Left lung (tissue), 10 donors: Measurements from ENCODE around the gene FEM1B. TPM values are rescaled to one million over a fixed set of nuclear protein-coding genes. Genes with fewer than 3 reads are reported as not detected.

Experiments
- ATAC-seq: fragments of 200-7000 bp; cut with Tn5 transposase; one replicate; pipeline ENCODE4 v1.9.1; 2020; ENCODE audit warnings: moderate library complexity
- DNase-seq, 4 donors: peaks; one replicate each; pipeline ENCODE4 v3.0.0-alpha.2; 2013 to 2020
- H3K27ac ChIP-seq, 2 donors: fragments of 200-600 bp; sonication (generic) in 1 of 2; one replicate each; pipeline versions ENCODE4 v1.5.0 to v1.8.0; 2020 to 2021
- H3K27me3 ChIP-seq, 2 donors: fragments of 200-600 bp; sonication (generic) in 1 of 2; one replicate each; pipeline versions ENCODE4 v1.5.0 to v1.8.0; 2020 to 2021
- H3K36me3 ChIP-seq, 2 donors: fragments of 200-600 bp; sonication (generic) in 1 of 2; one replicate each; pipeline versions ENCODE4 v1.5.0 to v1.8.0; 2020 to 2021
- H3K4me1 ChIP-seq, 2 donors: fragments of 200-600 bp; one replicate each; pipeline ENCODE4 v1.8.0; 2021
- H3K4me3 ChIP-seq, 2 donors: fragments of 200-600 bp; sonication (generic) in 1 of 2; one replicate each; pipeline versions ENCODE4 v1.5.0 to v1.8.0; 2020 to 2021; ENCODE audit warnings: mild to moderate bottlenecking in 1 of 2
- H3K9me3 ChIP-seq, 2 donors: fragments of 200-600 bp; sonication (generic) in 1 of 2; one replicate each; pipeline versions ENCODE4 v1.5.0 to v1.8.0; 2020 to 2021
- intact Hi-C, 2 donors: fragments of 100-400 bp; cut with DNase I; formaldehyde crosslinking; loops; one replicate each; pipeline versions ENCODE4 v1.11.2 to v1.14.2; 2022
- polyA plus RNA-seq, 6 donors: library from polyadenylated mRNA; unstranded; fragments of 120-200 nt; gene quantifications; one replicate each; pipeline ENCODE4 v1.2.1, GENCODE V29; 2013; ENCODE audit not compliant: insufficient read length in 6 of 6
- total RNA-seq, 2 donors: library from RNA; stranded (reverse); fragmentation: NEBNext Ultra II Directional; extraction: Animal tissue kit (Norgen Biotek cat#: 25700); gene quantifications; one replicate each; pipeline ENCODE4 v1.2.1, GENCODE V29; 2021
- TF ChIP-seq, protein P1 (sequence below), 2 donors: fragments of 200-600 bp; sonication (generic) in 1 of 2; IDR thresholded peaks; one replicate each; pipeline versions ENCODE4 v1.5.0 to v1.8.0; 2021; ENCODE audit warnings: antibody characterized with exemption in 2 of 2
- donor health status: DM: no; HTN: yes; CAD: no.
- donor health status: DM: no; HTN: no; CAD: no.

The FEM1B gene
- total and polyA plus RNA-seq, 8 donors: 44.1 to 57.2 (median 50.4) TPM

DNA sequence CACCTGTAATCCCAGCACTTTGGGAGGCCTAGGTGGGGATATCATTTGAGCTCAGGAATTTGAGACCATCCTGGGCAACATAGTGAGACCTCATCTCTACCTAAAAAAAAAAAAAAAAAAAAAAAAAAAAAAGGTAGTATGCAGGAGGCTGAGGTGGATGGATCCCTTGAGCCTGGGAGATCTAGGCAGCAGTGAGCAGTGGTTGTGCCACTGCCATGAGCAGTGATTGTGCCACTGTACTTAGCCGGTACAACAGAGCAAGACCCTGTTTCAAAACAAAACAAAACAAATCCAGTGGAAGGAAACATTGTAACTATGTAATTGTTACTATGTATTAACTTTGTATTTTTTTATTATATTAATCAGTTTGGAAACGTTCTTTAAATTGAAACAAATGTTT is 5.9 kb downstream of the FEM1B start:
- no peaks in the 10 kb centered on the region for H3K27me3 ChIP-seq
- no peak overlapping the region for H3K27ac ChIP-seq
- intact Hi-C loops: no loop called here
- peaks cover 0 to 12% of the 10 kb centered on the region in 2 donors for H3K36me3 ChIP-seq
- no peak for ATAC-seq
- H3K9me3 ChIP-seq: no peaks in the 10 kb centered on the region
- H3K4me3 ChIP-seq: no peak overlapping the region
- TF ChIP-seq, protein P1, sequence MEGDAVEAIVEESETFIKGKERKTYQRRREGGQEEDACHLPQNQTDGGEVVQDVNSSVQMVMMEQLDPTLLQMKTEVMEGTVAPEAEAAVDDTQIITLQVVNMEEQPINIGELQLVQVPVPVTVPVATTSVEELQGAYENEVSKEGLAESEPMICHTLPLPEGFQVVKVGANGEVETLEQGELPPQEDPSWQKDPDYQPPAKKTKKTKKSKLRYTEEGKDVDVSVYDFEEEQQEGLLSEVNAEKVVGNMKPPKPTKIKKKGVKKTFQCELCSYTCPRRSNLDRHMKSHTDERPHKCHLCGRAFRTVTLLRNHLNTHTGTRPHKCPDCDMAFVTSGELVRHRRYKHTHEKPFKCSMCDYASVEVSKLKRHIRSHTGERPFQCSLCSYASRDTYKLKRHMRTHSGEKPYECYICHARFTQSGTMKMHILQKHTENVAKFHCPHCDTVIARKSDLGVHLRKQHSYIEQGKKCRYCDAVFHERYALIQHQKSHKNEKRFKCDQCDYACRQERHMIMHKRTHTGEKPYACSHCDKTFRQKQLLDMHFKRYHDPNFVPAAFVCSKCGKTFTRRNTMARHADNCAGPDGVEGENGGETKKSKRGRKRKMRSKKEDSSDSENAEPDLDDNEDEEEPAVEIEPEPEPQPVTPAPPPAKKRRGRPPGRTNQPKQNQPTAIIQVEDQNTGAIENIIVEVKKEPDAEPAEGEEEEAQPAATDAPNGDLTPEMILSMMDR (IDR thresholded peaks at IDR 0.05): no peak
- peaks cover 30 to 93% of the 10 kb centered on the region in 2 donors for H3K4me1 ChIP-seq
- no peak for DNase-seq

DNA sequence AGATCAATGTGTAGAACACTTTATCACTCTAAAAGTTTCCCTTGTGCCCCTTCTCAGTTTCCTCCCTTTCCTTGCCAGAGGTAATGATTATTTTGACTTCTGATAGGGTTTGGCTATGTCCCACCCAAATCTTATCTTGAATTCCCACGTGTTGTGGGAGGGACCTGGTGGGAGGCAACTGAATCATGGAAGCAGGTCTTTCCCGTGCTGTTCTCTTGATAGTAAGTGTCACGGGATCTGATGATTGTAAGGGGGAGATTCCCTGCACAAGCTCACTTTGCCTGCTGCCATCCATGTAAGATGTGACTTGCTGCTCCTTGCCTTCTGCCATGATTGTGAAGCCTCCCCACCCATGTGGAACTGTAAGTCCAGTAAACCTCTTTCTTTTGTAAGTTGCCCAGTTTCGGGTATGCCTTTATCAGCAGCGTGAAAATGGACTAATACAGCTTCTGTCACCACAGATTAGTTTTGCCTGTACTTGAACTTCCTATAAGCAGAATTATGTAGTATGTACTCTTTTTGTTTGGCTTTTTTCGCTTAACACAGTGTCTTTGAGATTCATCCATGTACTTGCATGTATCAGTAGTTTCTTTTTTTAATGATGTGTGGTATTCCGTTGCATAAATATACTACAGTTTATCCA is 7.2 kb downstream of the FEM1B start:
- Histone ChIP-seq H3K9me3 (no peaks in the 10 kb centered on the region), H3K4me1 (peaks cover 28 to 97% of the 10 kb centered on the region in 2 donors), H3K27ac (no peak overlapping the region), H3K36me3 (peaks cover 0 to 18% of the 10 kb centered on the region in 2 donors), H3K27me3 (no peaks in the 10 kb centered on the region), H3K4me3 (no peak overlapping the region)
- TF ChIP-seq, protein P1 (IDR thresholded peaks at IDR 0.05): no peak
- intact Hi-C loops: no loop called here
- DNase-seq (no peak), ATAC-seq (no peak)

DNA sequence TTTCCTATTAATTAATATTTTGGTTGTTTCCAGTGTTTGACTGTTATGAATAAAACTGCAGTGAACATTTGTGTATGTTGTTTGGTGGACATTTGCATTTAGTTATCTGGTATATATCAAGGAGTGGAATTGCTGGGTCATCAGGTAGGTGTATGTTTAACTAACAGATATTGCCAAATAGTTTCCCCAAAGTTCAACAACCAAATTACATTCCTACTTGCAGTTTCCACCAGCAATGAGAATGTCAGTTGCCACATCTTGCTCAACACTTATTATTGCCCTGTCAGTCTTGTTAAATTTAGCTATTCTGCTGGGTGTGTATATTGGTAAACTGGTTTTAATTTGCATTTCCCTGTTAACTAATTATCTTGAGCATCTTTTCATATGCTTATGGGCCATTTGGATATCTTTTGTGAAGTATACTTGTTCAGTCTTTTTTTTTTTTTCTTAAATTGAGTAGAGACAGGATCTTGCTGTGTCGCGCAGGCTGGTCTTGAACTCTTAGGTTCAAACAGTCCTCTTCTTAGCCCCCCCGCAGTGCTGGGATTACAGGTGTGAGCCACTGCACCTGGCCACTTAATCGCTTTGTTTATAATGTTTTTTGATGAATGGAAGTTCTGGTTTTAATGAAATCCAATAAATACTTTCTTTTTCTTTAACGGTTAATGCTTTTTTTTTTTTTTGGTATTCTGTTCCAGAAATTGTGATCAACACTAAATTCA is 7.9 kb downstream of the FEM1B start:
- Histone ChIP-seq H3K27me3 (no peaks in the 10 kb centered on the region), H3K4me1 (peaks cover 21 to 90% of the 10 kb centered on the region in 2 donors), H3K4me3 (no peak overlapping the region), H3K27ac (no peak overlapping the region), H3K9me3 (no peaks in the 10 kb centered on the region), H3K36me3 (peaks cover 0 to 25% of the 10 kb centered on the region in 2 donors)
- peak; percentile 34 for ATAC-seq
- DNase-seq: no peak
- TF ChIP-seq, protein P1 (IDR thresholded peaks at IDR 0.05): no peak
- intact Hi-C loops: no loop called here

DNA sequence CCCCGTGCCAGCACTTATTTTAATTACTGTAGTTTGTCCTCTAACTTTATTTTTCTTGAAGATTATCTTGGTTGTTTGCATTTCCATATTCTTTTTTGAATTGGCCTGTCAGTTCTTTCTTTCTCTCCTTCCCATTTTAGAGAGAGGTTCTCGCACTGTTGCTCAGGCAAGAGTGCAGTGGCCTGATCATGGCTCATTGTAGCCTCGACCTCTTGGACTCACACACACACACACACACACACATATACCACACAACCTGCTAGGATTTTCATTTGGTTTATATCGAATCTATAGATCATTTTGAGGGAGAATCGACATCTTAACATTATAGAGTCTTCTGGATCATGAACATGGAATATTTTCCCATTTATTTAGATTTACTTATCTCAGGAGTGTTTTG is 8.7 kb downstream of the FEM1B start:
- ATAC-seq (no peak), DNase-seq (no peak)
- Histone ChIP-seq H3K27me3 (no peaks in the 10 kb centered on the region), H3K36me3 (peaks cover 0 to 33% of the 10 kb centered on the region in 2 donors), H3K4me3 (no peak overlapping the region), H3K27ac (no peak overlapping the region), H3K9me3 (no peaks in the 10 kb centered on the region), H3K4me1 (peaks cover 12 to 82% of the 10 kb centered on the region in 2 donors)
- intact Hi-C loops: no loop called here
- TF ChIP-seq, protein P1 (IDR thresholded peaks at IDR 0.05): no peak

DNA sequence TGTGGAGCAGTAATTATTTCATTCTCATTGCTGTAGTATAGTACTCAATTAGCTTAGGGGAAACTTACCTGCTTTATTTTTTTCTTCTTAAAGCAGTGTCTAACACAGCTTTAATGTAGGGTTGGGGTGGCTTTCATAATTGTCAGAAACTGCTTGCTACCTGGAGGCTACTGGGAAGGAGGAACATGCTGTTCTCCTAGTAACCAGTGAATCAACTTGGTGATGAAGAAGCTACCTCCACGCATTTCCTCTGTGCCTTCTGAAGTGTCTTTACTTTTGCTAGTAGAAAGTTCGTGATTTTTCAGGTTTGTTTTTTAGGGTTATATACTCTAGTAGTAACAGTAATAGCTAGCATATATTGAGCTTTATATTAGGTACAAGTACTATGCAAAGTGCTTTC is 11.5 kb downstream of the FEM1B start:
- TF ChIP-seq, protein P1 (IDR thresholded peaks at IDR 0.05): no peak
- ATAC-seq: no peak
- no peaks in the 10 kb centered on the region for H3K9me3 ChIP-seq
- intact Hi-C loops: no loop called here
- H3K4me3 ChIP-seq: no peak overlapping the region
- no peak for DNase-seq
- peaks cover 0 to 34% of the 10 kb centered on the region in 2 donors for H3K36me3 ChIP-seq
- H3K27me3 ChIP-seq: no peaks in the 10 kb centered on the region
- H3K4me1 ChIP-seq: peaks cover 11 to 55% of the 10 kb centered on the region in 2 donors
- no peak overlapping the region for H3K27ac ChIP-seq
